GM20431 (cell line): ENCODE data around the gene RPL10A.
"Not testable (repeated sequence)": the region's sequence is repeated elsewhere in the genome, so short reads cannot be mapped to it uniquely, and the experiment has no call there.

ENCODE experiments used
- in situ Hi-C: fragments of 300-500 bp; cut with MseI, MboI; formaldehyde crosslinking; loops from one replicate; pipeline ENCODE4 v1.15.0; 2020; ENCODE audit warnings: low sequenced_read_pairs; ENCODE audit not compliant: unreplicated experiment

Gene RPL10A

GRCh38 chr6:35505999-35506412 is 37.8 kb downstream of the RPL10A start:
- in situ Hi-C loops = no loop called here

- in situ Hi-C loops = no loop called here
Observed at GRCh38 chr6:35506536-35506935, 38.3 kb downstream of the RPL10A start.

- in situ Hi-C loops = no loop called here
Observed at GRCh38 chr6:35507221-35507620, 39.0 kb downstream of the RPL10A start.

- in situ Hi-C loops = no loop called here
Observed at GRCh38 chr6:35508027-35508426, 39.8 kb downstream of the RPL10A start.

- in situ Hi-C loops = no loop called here
Observed at GRCh38 chr6:35508542-35508941, 40.3 kb downstream of the RPL10A start.

GRCh38 chr6:35510916-35511561 is 42.8 kb downstream of the RPL10A start:
- in situ Hi-C loops = no loop called here

- in situ Hi-C loops = no loop called here
Observed at GRCh38 chr6:35511562-35511941, 43.4 kb downstream of the RPL10A start.

GRCh38 chr6:35512006-35512405 is 43.8 kb downstream of the RPL10A start:
- in situ Hi-C loops = no loop called here

- in situ Hi-C loops = no loop called here
Observed at GRCh38 chr6:35512740-35513139, 44.5 kb downstream of the RPL10A start, which contains the start of gene TULP1. TSS of gene TULP1 (minus strand) at chr6:35512896. CDS start at chr6:35512858, 38 bp downstream.

GRCh38 chr6:35514587-35514986 is 46.4 kb downstream of the RPL10A start:
- in situ Hi-C loops = no loop called here

- in situ Hi-C loops = not testable (repeated sequence)
Observed at GRCh38 chr6:35515939-35516338, 47.7 kb downstream of the RPL10A start.

GRCh38 chr6:35516712-35517111 is 48.5 kb downstream of the RPL10A start:
- in situ Hi-C loops = no loop called here

- in situ Hi-C loops = not testable (repeated sequence)
Observed at GRCh38 chr6:35517978-35518377, 49.8 kb downstream of the RPL10A start.

GRCh38 chr6:35518566-35519312 is 50.5 kb downstream of the RPL10A start:
- in situ Hi-C loops = no loop called here

GRCh38 chr6:35519313-35520015 is 51.3 kb downstream of the RPL10A start:
- in situ Hi-C loops = no loop called here
